Measurements from ENCODE around the gene CCR6.
"Not testable (repeated sequence)": the region's sequence is repeated elsewhere in the genome, so short reads cannot be mapped to it uniquely, and the experiment has no call there.

The CCR6 gene

DNA sequence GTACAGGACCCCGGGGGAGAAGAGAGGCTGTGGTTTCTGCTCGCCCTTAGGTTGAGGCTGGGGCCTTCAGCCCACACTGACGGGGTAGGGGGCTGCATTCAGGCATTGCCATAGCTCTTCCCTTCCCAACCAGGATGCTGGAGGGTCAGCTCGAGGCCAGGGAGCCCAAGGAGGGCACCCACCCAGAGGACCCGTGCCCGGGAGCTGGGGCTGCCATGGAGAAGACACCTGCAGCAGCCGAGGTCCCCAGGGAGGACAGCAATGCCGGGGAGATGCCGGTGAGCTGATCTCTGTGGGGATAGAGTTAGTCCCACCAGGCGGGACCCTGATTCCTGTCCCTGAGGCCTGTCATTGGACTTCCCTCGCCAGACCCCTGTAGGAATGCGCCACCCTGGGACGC, 49.1 kb downstream of the CCR6 start:
- not testable (repeated sequence) for DNase-seq (ENCODE audit: low read depth in 2 of 2)

DNA sequence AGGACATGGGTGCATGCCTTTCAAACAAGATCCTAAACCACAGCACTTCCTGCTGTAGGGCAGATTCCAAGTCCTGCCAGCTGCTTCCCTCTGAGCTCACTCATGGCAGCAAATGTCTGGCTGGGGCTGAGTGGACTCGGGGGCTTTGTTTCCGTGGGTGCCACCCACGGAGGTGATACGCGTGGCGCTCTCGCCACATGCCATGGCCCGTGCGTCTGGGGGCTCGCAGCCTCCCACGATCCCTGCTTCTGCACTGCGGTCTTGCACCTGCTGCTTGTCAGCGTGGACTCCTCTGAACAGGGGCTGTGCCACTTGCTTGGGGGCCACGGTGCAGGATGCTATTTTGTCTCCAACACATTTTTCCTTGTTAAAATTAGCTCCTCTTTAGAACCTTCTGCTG, 54.4 kb downstream of the CCR6 start:
- DNase-seq (ENCODE audit: low read depth in 2 of 2): not testable (repeated sequence)

GRCh38 chr6:167178896-167179655, 56.2 kb downstream of the CCR6 start:
- not testable (repeated sequence) for DNase-seq (ENCODE audit: low read depth in 2 of 2)

DNA sequence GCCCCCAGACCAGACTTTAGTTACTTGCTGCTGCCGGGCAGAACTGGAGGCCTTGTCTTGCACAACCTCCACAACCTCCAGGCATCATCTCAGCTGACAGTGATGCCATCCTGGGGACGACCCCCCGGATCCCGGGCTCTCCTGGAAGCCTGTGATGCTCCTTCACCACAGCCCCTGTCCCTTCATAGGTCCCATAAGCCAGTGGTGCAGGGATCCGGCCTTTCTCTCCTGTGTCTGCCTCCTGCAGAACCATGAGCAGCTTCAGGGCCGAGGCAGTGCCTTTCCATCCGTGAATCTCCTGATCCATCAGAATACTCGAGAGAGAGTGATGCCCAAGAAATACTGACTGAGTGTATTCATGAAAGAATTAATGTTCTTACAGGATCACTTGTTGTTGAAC, 57.2 kb downstream of the CCR6 start:
- DNase-seq (ENCODE audit: low read depth in 2 of 2): not testable (repeated sequence)

DNA sequence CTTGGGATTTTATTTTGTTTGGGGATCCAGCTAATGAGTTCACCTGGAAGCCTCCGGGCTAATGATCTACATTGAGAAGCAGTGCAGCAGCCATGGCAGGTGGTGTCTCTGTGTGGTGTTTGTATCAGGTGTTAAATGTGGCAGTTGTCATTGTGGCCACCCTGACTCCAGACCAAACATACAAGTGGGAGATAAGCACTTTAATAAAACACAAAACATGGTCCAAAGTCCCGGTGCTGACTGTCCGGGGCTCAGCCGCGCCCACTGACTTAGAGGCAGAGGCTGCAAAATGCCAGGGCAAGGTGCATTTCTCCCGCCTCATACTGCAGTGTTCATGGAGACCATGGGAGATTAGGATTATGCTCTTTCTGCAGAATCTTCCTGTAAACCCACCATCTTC, 58.5 kb downstream of the CCR6 start:
- not testable (repeated sequence) for DNase-seq (ENCODE audit: low read depth in 2 of 2)

GRCh38 chr6:167182913-167183314, 60.0 kb downstream of the CCR6 start:
- DNase-seq (ENCODE audit: low read depth in 2 of 2): not testable (repeated sequence)

GRCh38 chr6:167185101-167185500, 62.2 kb downstream of the CCR6 start:
- not testable (repeated sequence) for DNase-seq (ENCODE audit: low read depth in 2 of 2)

GRCh38 chr6:167187275-167187674, 64.4 kb downstream of the CCR6 start:
- DNase-seq (ENCODE audit: low read depth in 2 of 2): not testable (repeated sequence)
